ENCODE results near the gene ERBB3.
A peak's percentile ranks its signal among the peaks of the same experiment; 100 is the strongest.

Gene ERBB3

GRCh38 chr12:56134897-56135296 is 54.9 kb downstream of the ERBB3 start:
- DNase-seq (ENCODE audit: low spot score): no peak

- no peak for DNase-seq (ENCODE audit: low spot score)
These were observed 58.0 kb downstream of the ERBB3 start for GRCh38 chr12:56137853-56138571.

- no peak for DNase-seq (ENCODE audit: low spot score)
These were observed 62.2 kb downstream of the ERBB3 start for GRCh38 chr12:56141946-56142784.

- no peak for DNase-seq (ENCODE audit: low spot score)
These were observed 63.3 kb downstream of the ERBB3 start for GRCh38 chr12:56143217-56143616.

GRCh38 chr12:56143870-56144269 is 63.9 kb downstream of the ERBB3 start:
- DNase-seq (ENCODE audit: low spot score): no peak

GRCh38 chr12:56145217-56145616 is 65.3 kb downstream of the ERBB3 start:
- DNase-seq (ENCODE audit: low spot score): no peak

DNA sequence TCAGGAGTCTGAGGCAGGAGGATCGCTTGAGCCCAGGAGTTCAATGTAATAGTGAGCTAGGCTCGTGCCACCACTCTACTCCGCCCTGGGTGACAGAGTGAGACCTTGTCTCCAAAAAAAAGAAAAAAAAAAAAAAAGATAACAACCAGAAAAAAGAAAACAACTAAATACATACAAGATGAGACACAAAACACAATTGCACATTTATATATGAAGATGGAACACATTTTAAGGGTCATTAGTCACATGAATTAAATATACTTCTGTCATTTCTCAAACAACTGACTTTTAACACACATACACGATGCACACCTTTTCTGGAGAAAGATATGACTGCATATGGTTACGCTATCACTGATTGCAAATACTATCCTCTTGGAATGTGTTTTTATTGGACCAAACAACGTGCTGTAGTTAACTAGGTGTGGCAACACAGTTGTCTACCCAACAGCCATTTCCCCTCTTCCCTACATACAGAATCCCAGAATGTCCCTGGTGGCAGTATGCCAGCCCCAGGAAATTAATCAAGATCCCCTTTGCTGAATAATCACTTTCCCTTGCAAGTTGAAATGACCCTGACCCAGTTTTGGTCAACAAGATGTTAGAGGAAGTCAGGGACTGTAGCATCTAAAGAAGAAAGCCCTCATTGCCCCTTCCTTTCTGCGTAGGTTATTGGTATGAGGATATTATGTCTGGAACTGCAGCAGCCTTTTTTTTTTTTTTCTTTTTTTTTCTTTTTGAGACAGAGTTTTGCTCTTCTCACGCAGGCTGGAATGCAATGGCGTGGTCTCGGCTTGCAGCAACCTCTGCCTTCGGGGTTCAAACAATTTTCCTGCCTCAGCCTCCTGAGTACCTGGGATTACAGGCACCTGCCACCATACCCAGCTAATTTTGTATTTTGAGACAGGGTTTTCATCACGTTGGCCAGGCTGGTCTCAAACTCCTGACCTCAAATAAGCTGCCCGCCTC is 66.8 kb downstream of the ERBB3 start:
- no peak for DNase-seq (ENCODE audit: low spot score)

- no peak for DNase-seq (ENCODE audit: low spot score)
These were observed 70.6 kb downstream of the ERBB3 start for GRCh38 chr12:56150563-56150962.

DNA sequence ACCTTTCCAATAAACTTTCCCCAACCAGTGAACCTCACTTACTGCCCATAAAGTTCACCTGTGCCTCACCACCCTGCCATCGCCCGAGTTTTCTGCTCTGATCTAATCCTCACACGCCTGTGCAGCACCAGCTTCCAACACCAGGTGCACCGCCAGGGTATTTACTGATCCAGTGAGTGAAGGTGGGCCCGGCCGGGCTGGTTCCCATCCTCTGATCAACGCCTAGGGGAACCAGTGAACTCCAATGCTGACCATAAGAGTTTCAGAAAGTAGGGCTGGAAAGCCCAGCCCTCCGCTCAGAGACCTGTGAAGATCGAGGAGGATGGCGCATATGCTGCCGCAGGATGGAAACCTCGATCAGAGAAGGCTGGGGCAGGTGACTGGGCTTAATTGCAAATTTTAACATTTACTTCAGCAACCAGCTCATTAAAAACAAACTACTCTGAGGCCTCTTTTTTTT is 71.7 kb downstream of the ERBB3 start:
- DNase-seq (ENCODE audit: low spot score): peak; percentile 64

- DNase-seq (ENCODE audit: low spot score): peak; percentile 91
These were observed 72.3 kb downstream of the ERBB3 start, which contains the start of gene MYL6B for GRCh38 chr12:56152132-56152755. Gene MYL6B (plus strand): TSS chr12:56152587. CDS start chr12:56153919, 1,332 bp downstream.
